Mucosa of descending colon (tissue), 3 donors: Measurements from ENCODE around the gene RAB3D. TPM values are rescaled to one million over a fixed set of nuclear protein-coding genes. Genes with fewer than 3 reads are reported as not detected.

Experiments
- ATAC-seq: fragments of 200-7000 bp; cut with Tn5 transposase; one replicate; pipeline ENCODE4 v1.9.1; 2020; ENCODE audit warnings: mild to moderate bottlenecking, moderate library complexity
- DNase-seq, 3 donors: peaks; one replicate each; pipeline ENCODE4 v3.0.0-alpha.2; 2020
- H3K36me3 ChIP-seq: fragments of 200-600 bp; one replicate; pipeline ENCODE4 v1.8.0; 2021; ENCODE audit warnings: low read depth, mild to moderate bottlenecking
- H3K4me1 ChIP-seq: fragments of 200-600 bp; one replicate; pipeline ENCODE4 v1.8.0; 2021; ENCODE audit warnings: low read depth, mild to moderate bottlenecking
- H3K4me3 ChIP-seq: fragments of 200-600 bp; one replicate; pipeline ENCODE4 v1.8.0; 2021; ENCODE audit warnings: mild to moderate bottlenecking
- H3K9me3 ChIP-seq: fragments of 200-600 bp; one replicate; pipeline ENCODE4 v1.8.0; 2021; ENCODE audit warnings: mild to moderate bottlenecking
- intact Hi-C, 2 donors: fragments of 100-400 bp; cut with DNase I in 1 of 2; cut with micrococcal nuclease in 1 of 2; formaldehyde crosslinking; loops; one replicate each; pipeline versions ENCODE4 v1.11.0 to v1.11.1; 2022; cut with DNase I, micrococcal nuclease
- total RNA-seq, 3 donors: library from RNA; stranded (reverse); fragmentation: NEBNext Ultra II Directional in 2 of 3; extraction: Animal tissue kit (Norgen Biotek cat#: 25700) in 2 of 3; gene quantifications; one replicate each; pipeline versions ENCODE4 v1.2.1 to v1.2.4, GENCODE V29; 2021 to 2023
- TF ChIP-seq, protein P1 (sequence below): fragments of 200-600 bp; IDR thresholded peaks from one replicate; pipeline ENCODE4 v1.8.0; 2022; ENCODE audit warnings: antibody characterized with exemption, mild to moderate bottlenecking
- donor health status: DM: no; HTN: no; CAD: no; lungs with moderate emphysema.
- donor health status: DM: no; HTN: no; CAD: no.
- donor health status: DM: no; HTN: yes; CAD: no.

The RAB3D gene
- total RNA-seq, 3 donors from 2014 or later, result 21.0 to 34.9 (median 33.9) TPM

DNA sequence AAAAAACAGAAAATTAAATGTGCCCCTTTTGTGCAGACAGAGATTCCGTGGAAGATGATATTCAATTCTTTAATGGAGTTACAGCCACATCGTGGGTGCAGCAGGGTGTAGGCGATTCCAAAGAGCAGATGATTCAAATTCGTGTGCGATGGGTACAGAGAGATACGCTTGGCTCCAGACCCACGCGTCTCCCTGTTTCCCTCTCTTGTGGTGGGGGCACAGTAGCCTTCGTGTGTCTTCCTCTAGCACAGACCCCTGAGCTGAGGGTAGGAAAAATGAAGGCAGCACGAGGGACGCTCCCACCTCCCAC lies 38.7 kb downstream of the RAB3D start:
- no peak for DNase-seq
- H3K4me1 ChIP-seq, result peaks cover 5% of the 10 kb centered on the region

DNA sequence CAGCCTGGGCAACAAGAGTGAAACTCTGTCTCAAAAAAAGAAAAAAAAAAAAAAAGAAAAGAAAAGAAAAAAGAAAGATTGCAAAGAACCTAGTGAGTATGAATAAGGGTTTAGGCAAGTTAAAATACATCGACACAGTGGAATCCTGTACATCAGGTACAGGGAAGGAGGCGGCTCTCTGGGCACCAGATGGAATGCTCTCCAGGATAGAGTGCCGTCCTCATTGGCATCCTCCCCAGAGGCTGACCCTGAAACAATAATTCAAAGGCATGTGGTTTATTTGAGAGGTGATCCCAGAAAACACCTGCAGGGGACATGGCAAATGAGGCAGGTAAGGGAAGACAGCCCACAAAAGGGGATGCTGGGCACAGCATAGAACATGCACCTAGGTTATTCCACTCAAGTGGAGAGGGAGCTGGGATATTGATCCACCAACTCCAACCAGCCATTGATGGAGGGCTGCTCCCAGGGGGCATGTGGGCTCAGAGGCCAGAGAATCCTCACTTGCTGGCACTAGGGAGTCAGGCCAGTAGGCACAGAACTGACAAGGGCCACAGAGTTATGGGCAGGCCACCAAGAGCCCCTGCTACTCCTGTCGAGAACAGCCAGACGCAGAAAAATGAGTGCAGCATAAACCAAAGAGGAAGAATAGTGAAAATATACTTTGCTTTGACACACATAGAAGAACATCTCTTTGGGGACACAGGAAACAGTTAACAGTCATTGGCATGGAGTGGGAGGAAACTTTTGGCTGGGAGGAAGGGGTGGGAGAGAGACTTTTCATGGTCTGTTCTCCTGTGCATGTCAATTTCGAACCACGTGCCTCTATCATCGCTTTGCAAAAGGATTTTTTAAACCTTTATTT lies 39.3 kb downstream of the RAB3D start:
- intact Hi-C loops, result loop anchor here in 1 of 2 donors (10.0 kb wide), 1 partner anchor 145 kb away; no protein-coding TSS in a partner anchor
- no peak for DNase-seq
- H3K9me3 ChIP-seq, result no peaks in the 10 kb centered on the region
- H3K4me1 ChIP-seq, result peaks cover 5% of the 10 kb centered on the region
- no peaks in the 10 kb centered on the region for H3K36me3 ChIP-seq
- no peak for ATAC-seq
- no peak overlapping the region for H3K4me3 ChIP-seq
- TF ChIP-seq, protein P1, sequence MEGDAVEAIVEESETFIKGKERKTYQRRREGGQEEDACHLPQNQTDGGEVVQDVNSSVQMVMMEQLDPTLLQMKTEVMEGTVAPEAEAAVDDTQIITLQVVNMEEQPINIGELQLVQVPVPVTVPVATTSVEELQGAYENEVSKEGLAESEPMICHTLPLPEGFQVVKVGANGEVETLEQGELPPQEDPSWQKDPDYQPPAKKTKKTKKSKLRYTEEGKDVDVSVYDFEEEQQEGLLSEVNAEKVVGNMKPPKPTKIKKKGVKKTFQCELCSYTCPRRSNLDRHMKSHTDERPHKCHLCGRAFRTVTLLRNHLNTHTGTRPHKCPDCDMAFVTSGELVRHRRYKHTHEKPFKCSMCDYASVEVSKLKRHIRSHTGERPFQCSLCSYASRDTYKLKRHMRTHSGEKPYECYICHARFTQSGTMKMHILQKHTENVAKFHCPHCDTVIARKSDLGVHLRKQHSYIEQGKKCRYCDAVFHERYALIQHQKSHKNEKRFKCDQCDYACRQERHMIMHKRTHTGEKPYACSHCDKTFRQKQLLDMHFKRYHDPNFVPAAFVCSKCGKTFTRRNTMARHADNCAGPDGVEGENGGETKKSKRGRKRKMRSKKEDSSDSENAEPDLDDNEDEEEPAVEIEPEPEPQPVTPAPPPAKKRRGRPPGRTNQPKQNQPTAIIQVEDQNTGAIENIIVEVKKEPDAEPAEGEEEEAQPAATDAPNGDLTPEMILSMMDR, result no peak

More for the DNA sequence above, 38.7 kb downstream of the RAB3D start:
- TF ChIP-seq, protein P1, result no peak
- no peaks in the 10 kb centered on the region for H3K9me3 ChIP-seq
- H3K4me3 ChIP-seq, result no peak overlapping the region
- intact Hi-C loops, result no loop called here
- ATAC-seq, result no peak
- no peaks in the 10 kb centered on the region for H3K36me3 ChIP-seq

DNA sequence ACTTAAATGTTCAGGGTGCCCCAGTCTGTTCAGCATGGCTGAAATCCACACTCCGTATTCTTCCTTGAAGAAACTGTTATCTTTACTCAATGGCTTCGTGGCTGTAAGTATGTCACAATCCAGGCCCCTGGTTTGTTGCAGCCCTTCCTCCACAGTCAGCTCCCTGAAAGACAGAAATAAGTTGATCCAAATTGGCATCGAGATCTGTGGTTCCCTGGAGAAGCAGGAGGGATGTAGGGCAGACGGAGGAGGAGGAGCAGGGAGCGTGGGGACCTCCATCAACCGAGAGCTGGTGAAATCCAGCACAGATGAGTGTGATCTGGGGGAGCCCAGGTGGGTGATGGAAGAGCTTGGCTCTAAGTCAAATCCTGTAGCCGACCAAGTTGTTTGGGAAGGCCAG lies 43.2 kb downstream of the RAB3D start:
- no peak overlapping the region for H3K4me3 ChIP-seq
- DNase-seq, result no peak
- H3K9me3 ChIP-seq, result no peaks in the 10 kb centered on the region
- H3K36me3 ChIP-seq, result no peaks in the 10 kb centered on the region
- intact Hi-C loops, result loop anchor here in 1 of 2 donors (10.0 kb wide), 1 partner anchor 149 kb away; no protein-coding TSS in a partner anchor
- H3K4me1 ChIP-seq, result peaks cover 11% of the 10 kb centered on the region
- ATAC-seq, result no peak
- TF ChIP-seq, protein P1, result no peak

DNA sequence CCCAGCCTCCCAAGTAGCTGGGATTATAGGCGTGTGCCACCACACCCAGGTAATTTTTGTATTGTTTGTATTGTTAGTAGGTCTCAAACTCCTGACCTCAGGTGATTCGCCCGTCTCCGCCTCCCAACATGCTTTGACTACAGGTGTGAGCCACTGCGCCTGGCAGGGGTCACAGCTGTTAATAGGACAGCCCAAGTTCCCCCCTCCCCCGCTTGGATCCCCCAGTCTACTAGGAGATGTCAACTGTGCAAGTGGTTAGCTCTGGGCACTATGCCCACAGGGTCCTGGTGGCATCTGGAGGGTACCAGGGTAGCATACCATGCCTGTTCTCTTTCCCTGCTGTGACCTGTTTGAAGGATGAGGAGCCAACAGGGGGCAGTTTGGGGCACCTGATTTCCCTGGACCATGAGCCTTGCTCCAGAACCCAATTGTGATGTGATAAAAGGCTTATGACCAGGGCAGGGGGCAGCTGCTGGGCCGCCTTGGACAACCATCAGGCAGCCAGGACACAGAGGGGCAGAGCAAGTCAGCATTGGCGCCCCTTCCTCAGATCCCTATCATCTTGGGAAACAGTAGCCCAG lies 43.7 kb downstream of the RAB3D start, which contains the start of gene TSPAN16:
Gene TSPAN16, plus strand, starts transcription at position 496 of the 581 bp plus-strand sequence. CDS start 138 bp downstream, outside the sequence.
- ATAC-seq, result no peak
- DNase-seq, result peak in 2 of 3 donors; percentile 32 to 46
- Histone ChIP-seq H3K4me3 (no peak within 1 kb of the TSS), H3K36me3 (no peaks in the 10 kb centered on the region), H3K9me3 (no peaks in the 10 kb centered on the region), H3K4me1 (peaks cover 11% of the 10 kb centered on the region)
- intact Hi-C loops, result loop anchor here in 1 of 2 donors (10.0 kb wide), 1 partner anchor 149 kb away; no protein-coding TSS in a partner anchor
- TF ChIP-seq, protein P1, result no peak

DNA sequence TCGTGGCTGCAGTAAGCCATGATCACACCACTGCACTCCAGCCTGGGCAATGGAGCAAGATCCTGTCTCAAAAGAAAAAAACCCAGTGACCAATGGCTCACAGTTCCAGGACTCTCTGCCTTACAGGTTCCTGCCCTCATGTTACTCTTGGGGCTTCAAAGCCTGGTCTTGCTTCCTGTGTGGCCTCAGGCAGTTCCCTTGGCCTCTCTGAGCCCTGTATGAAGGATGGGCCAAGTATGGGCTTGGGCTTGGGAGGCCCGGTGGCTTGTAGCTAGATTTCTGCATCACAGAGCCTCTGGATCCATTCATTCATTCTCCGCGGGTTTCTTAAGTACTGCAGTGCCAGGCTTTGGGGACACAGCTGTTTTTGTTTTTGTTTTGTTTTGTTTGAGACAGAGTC lies 44.3 kb downstream of the RAB3D start:
- Histone ChIP-seq H3K9me3 (no peaks in the 10 kb centered on the region), H3K4me1 (peaks cover 11% of the 10 kb centered on the region), H3K36me3 (no peaks in the 10 kb centered on the region), H3K4me3 (no peak overlapping the region)
- intact Hi-C loops, result loop anchor here in 1 of 2 donors (10.0 kb wide), 1 partner anchor 150 kb away; no protein-coding TSS in a partner anchor
- no peak for ATAC-seq
- TF ChIP-seq, protein P1, result no peak
- no peak for DNase-seq
